ENCODE data around the gene PNLIP. TPM values are rescaled to one million over a fixed set of nuclear protein-coding genes. Genes with fewer than 3 reads are reported as not detected.

PNLIP gene
- polyA plus RNA-seq, 12 donors = 0.12 to 0.45 (median 0.16) TPM; not detected in 6

- no peak for DNase-seq
Observed at GRCh38 chr10:116614796-116615195, 69.1 kb downstream of the PNLIP start.

DNA sequence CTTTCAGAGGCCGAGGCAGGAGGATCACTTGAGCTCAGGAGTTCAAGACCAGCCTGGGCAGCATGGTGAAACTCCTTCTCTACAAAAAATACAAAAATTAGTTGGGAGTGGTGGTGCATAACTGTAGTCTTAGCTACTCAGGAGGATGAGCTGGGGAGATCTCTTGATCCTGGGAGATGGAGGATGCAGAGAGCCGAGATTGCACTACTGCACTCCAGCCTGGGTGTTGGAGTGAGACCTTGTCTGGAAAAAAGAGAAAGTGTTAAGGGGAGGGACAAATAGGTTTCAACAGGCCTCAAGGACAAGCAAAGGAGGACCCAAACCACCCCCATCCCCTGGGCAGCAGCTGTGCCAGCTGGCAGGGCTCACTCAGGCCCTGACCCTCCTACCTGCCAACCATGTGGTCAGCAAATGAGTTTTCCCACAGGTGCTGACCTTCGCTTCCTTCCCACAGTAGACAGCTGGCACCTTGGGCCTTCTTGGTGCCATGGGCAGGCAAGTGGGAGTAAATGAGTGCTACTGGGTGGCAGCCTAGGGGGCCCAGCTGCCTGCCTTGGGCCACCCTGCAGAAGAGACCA lies 69.6 kb downstream of the PNLIP start:
- no peak for DNase-seq

Other genes starting within 250 kb of the PNLIP start
- not detected for gene CCDC172, start 221.5 kb upstream of the PNLIP start, polyA plus RNA-seq (ENCODE audit: insufficient read length in 12 of 12)
- gene PNLIPRP3, start 118.1 kb upstream of the PNLIP start, polyA plus RNA-seq (ENCODE audit: insufficient read length in 12 of 12) = under 1 TPM in 2 of 12 donors, not detected in 10; 0.27 to 0.39 TPM
- gene PNLIPRP1, start 45.0 kb downstream of the PNLIP start, polyA plus RNA-seq (ENCODE audit: insufficient read length in 12 of 12) = not detected
- gene PNLIPRP2, start 75.0 kb downstream of the PNLIP start, polyA plus RNA-seq (ENCODE audit: insufficient read length in 12 of 12) = under 1 TPM in 5 of 12 donors, not detected in 7; 0.13 to 0.79 (median 0.22) TPM
- gene HSPA12A, start 196.6 kb downstream of the PNLIP start, polyA plus RNA-seq (ENCODE audit: insufficient read length in 12 of 12) = 10 to 100 TPM in 3 of 12 donors, 1 to 10 TPM in 8, not detected in 1; 4.6 to 14.6 (median 7.4) TPM